Measurements from ENCODE around the gene TNFRSF9.
"Not testable (repeated sequence)": the region's sequence is repeated elsewhere in the genome, so short reads cannot be mapped to it uniquely, and the experiment has no call there.

TNFRSF9 gene

GRCh38 chr1:7956218-7957032 is 15.8 kb upstream of the TNFRSF9 start:
- H3K9me3 ChIP-seq (ENCODE audit: control insufficient read depth, low read length): no peaks in the 10 kb centered on the region
- no peaks in the 10 kb centered on the region for H3K36me3 ChIP-seq (ENCODE audit: control insufficient read depth, insufficient read depth, low read length)
- H3K27me3 ChIP-seq (ENCODE audit: control insufficient read depth, insufficient read depth, low read length): no peaks in the 10 kb centered on the region
- no peaks in the 10 kb centered on the region for H3K4me1 ChIP-seq (ENCODE audit: control insufficient read depth, insufficient read depth, low read length)
- H3K9ac ChIP-seq (ENCODE audit: low read length): no peak overlapping the region
- H3K4me3 ChIP-seq (ENCODE audit: low read length): no peak overlapping the region

- no peaks in the 10 kb centered on the region for H3K36me3 ChIP-seq (ENCODE audit: control insufficient read depth, insufficient read depth, low read length)
- H3K4me1 ChIP-seq (ENCODE audit: control insufficient read depth, insufficient read depth, low read length): no peaks in the 10 kb centered on the region
- H3K27me3 ChIP-seq (ENCODE audit: control insufficient read depth, insufficient read depth, low read length): no peaks in the 10 kb centered on the region
- H3K4me3 ChIP-seq (ENCODE audit: low read length): peak overlapping the region; percentile 90
- H3K9ac ChIP-seq (ENCODE audit: low read length): peak overlapping the region; percentile 93
- no peaks in the 10 kb centered on the region for H3K9me3 ChIP-seq (ENCODE audit: control insufficient read depth, low read length)
These were observed 14.0 kb upstream of the TNFRSF9 start for GRCh38 chr1:7954683-7955082.

- Histone ChIP-seq H3K4me1 (ENCODE audit: control insufficient read depth, insufficient read depth, low read length) (no peaks in the 10 kb centered on the region), H3K9ac (ENCODE audit: low read length) (peak overlapping the region; percentile 93), H3K9me3 (ENCODE audit: control insufficient read depth, low read length) (no peaks in the 10 kb centered on the region), H3K27me3 (ENCODE audit: control insufficient read depth, insufficient read depth, low read length) (no peaks in the 10 kb centered on the region), H3K36me3 (ENCODE audit: control insufficient read depth, insufficient read depth, low read length) (no peaks in the 10 kb centered on the region), H3K4me3 (ENCODE audit: low read length) (peak overlapping the region; percentile 90)
These were observed 13.4 kb upstream of the TNFRSF9 start for GRCh38 chr1:7953850-7954609.

- not testable (repeated sequence) for H3K36me3 ChIP-seq (ENCODE audit: control insufficient read depth, insufficient read depth, low read length); H3K9ac ChIP-seq (ENCODE audit: low read length); H3K9me3 ChIP-seq (ENCODE audit: control insufficient read depth, low read length); H3K27me3 ChIP-seq (ENCODE audit: control insufficient read depth, insufficient read depth, low read length); H3K4me3 ChIP-seq (ENCODE audit: low read length); H3K4me1 ChIP-seq (ENCODE audit: control insufficient read depth, insufficient read depth, low read length)
These were observed 12.2 kb upstream of the TNFRSF9 start for GRCh38 chr1:7952791-7953190.

GRCh38 chr1:7948960-7949359 is 8.3 kb upstream of the TNFRSF9 start:
- H3K9ac ChIP-seq (ENCODE audit: low read length): no peak overlapping the region
- H3K9me3 ChIP-seq (ENCODE audit: control insufficient read depth, low read length): no peaks in the 10 kb centered on the region
- H3K27me3 ChIP-seq (ENCODE audit: control insufficient read depth, insufficient read depth, low read length): no peaks in the 10 kb centered on the region
- no peaks in the 10 kb centered on the region for H3K4me1 ChIP-seq (ENCODE audit: control insufficient read depth, insufficient read depth, low read length)
- H3K36me3 ChIP-seq (ENCODE audit: control insufficient read depth, insufficient read depth, low read length): no peaks in the 10 kb centered on the region
- H3K4me3 ChIP-seq (ENCODE audit: low read length): no peak overlapping the region

- Histone ChIP-seq H3K9ac (ENCODE audit: low read length) (no peak overlapping the region), H3K27me3 (ENCODE audit: control insufficient read depth, insufficient read depth, low read length) (peaks cover 32% of the 10 kb centered on the region), H3K4me1 (ENCODE audit: control insufficient read depth, insufficient read depth, low read length) (peaks cover 5% of the 10 kb centered on the region), H3K4me3 (ENCODE audit: low read length) (no peak overlapping the region), H3K9me3 (ENCODE audit: control insufficient read depth, low read length) (no peaks in the 10 kb centered on the region), H3K36me3 (ENCODE audit: control insufficient read depth, insufficient read depth, low read length) (no peaks in the 10 kb centered on the region)
These were observed 2.6 kb upstream of the TNFRSF9 start for GRCh38 chr1:7943251-7943650.

- no peak overlapping the region for H3K9ac ChIP-seq (ENCODE audit: low read length)
- peaks cover 5% of the 10 kb centered on the region for H3K4me1 ChIP-seq (ENCODE audit: control insufficient read depth, insufficient read depth, low read length)
- no peak overlapping the region for H3K4me3 ChIP-seq (ENCODE audit: low read length)
- H3K36me3 ChIP-seq (ENCODE audit: control insufficient read depth, insufficient read depth, low read length): no peaks in the 10 kb centered on the region
- H3K27me3 ChIP-seq (ENCODE audit: control insufficient read depth, insufficient read depth, low read length): peaks cover 32% of the 10 kb centered on the region
- H3K9me3 ChIP-seq (ENCODE audit: control insufficient read depth, low read length): no peaks in the 10 kb centered on the region
These were observed 1.7 kb upstream of the TNFRSF9 start for GRCh38 chr1:7942214-7942921.

- H3K4me3 ChIP-seq (ENCODE audit: low read length): no peak overlapping the region
- H3K9ac ChIP-seq (ENCODE audit: low read length): no peak overlapping the region
- H3K27me3 ChIP-seq (ENCODE audit: control insufficient read depth, insufficient read depth, low read length): peaks cover 38% of the 10 kb centered on the region
These were observed 776 bp upstream of the TNFRSF9 start for GRCh38 chr1:7941437-7941793.

GRCh38 chr1:7940034-7940433 is 605 bp downstream of the TNFRSF9 start:
- Histone ChIP-seq H3K4me1 (ENCODE audit: control insufficient read depth, insufficient read depth, low read length) (peaks cover 5% of the 10 kb centered on the region), H3K36me3 (ENCODE audit: control insufficient read depth, insufficient read depth, low read length) (no peaks in the 10 kb centered on the region), H3K4me3 (ENCODE audit: low read length) (no peak overlapping the region), H3K27me3 (ENCODE audit: control insufficient read depth, insufficient read depth, low read length) (peaks cover 42% of the 10 kb centered on the region), H3K9me3 (ENCODE audit: control insufficient read depth, low read length) (no peaks in the 10 kb centered on the region), H3K9ac (ENCODE audit: low read length) (no peak overlapping the region)

More at GRCh38 chr1:7941437-7941793, 776 bp upstream of the TNFRSF9 start:
- no peaks in the 10 kb centered on the region for H3K9me3 ChIP-seq (ENCODE audit: control insufficient read depth, low read length)
- H3K4me1 ChIP-seq (ENCODE audit: control insufficient read depth, insufficient read depth, low read length): peaks cover 5% of the 10 kb centered on the region
- H3K36me3 ChIP-seq (ENCODE audit: control insufficient read depth, insufficient read depth, low read length): no peaks in the 10 kb centered on the region

GRCh38 chr1:7938070-7938469 is 2.6 kb downstream of the TNFRSF9 start:
- Histone ChIP-seq H3K4me3 (ENCODE audit: low read length) (no peak overlapping the region), H3K9me3 (ENCODE audit: control insufficient read depth, low read length) (no peaks in the 10 kb centered on the region), H3K36me3 (ENCODE audit: control insufficient read depth, insufficient read depth, low read length) (no peaks in the 10 kb centered on the region), H3K4me1 (ENCODE audit: control insufficient read depth, insufficient read depth, low read length) (peaks cover 5% of the 10 kb centered on the region), H3K9ac (ENCODE audit: low read length) (no peak overlapping the region), H3K27me3 (ENCODE audit: control insufficient read depth, insufficient read depth, low read length) (peaks cover 42% of the 10 kb centered on the region)

- Histone ChIP-seq H3K9me3 (ENCODE audit: control insufficient read depth, low read length) (no peaks in the 10 kb centered on the region), H3K36me3 (ENCODE audit: control insufficient read depth, insufficient read depth, low read length) (no peaks in the 10 kb centered on the region), H3K9ac (ENCODE audit: low read length) (no peak overlapping the region), H3K27me3 (ENCODE audit: control insufficient read depth, insufficient read depth, low read length) (peaks cover 10% of the 10 kb centered on the region), H3K4me3 (ENCODE audit: low read length) (no peak overlapping the region), H3K4me1 (ENCODE audit: control insufficient read depth, insufficient read depth, low read length) (no peaks in the 10 kb centered on the region)
These were observed 8.0 kb downstream of the TNFRSF9 start for GRCh38 chr1:7932524-7933138.

- Histone ChIP-seq H3K4me1 (ENCODE audit: control insufficient read depth, insufficient read depth, low read length) (no peaks in the 10 kb centered on the region), H3K36me3 (ENCODE audit: control insufficient read depth, insufficient read depth, low read length) (no peaks in the 10 kb centered on the region), H3K9me3 (ENCODE audit: control insufficient read depth, low read length) (no peaks in the 10 kb centered on the region), H3K9ac (ENCODE audit: low read length) (no peak overlapping the region), H3K27me3 (ENCODE audit: control insufficient read depth, insufficient read depth, low read length) (peaks cover 8% of the 10 kb centered on the region), H3K4me3 (ENCODE audit: low read length) (no peak overlapping the region)
These were observed 9.2 kb downstream of the TNFRSF9 start for GRCh38 chr1:7931446-7931812.
